ENCODE results near the gene RHBDD2. TPM values are rescaled to one million over a fixed set of nuclear protein-coding genes. Genes with fewer than 3 reads are reported as not detected.

RHBDD2 gene
- total and polyA plus RNA-seq, 9 of the 15 experiments (the other 6 are each of a cell fraction or from before 2014, with no cell fraction given), result 3.3 to 36.7 (median 17.9) TPM

GRCh38 chr7:75875113-75876080 lies 3.4 kb upstream of the RHBDD2 start (continued):
- no peak for TF ChIP-seq ZZZ3 (IDR thresholded peaks at IDR 0.05)
- peak; percentile 46; the same call in 1 of the 2 replicates for TF ChIP-seq CBX1 (IDR thresholded peaks at IDR 0.05; ENCODE audit: low read depth)
- TF ChIP-seq MIER1 (IDR thresholded peaks at IDR 0.05; ENCODE audit: low read depth), result no peak
- TF ChIP-seq SMARCA5 (IDR thresholded peaks at IDR 0.05), result peak; percentile 72; the same call in 1 of the 2 replicates
- TF ChIP-seq ZNF740 (CRISPR knock-in tag; IDR thresholded peaks at IDR 0.05), result no peak
- no peak for TF ChIP-seq ZNF740 (tag; IDR thresholded peaks at IDR 0.05)
- TF ChIP-seq MAFG (tag; conservative IDR thresholded peaks at IDR 0.05), result peak; percentile 47; the same call in 1 of the 2 replicates
- no peak for TF ChIP-seq ZBTB12 (CRISPR knock-in tag; IDR thresholded peaks at IDR 0.05)

Measured in K562 (cell line).